ENCODE results near the gene ATAD3A.

ATAD3A gene

GRCh38 chr1:1573843-1574720, 62.1 kb downstream of the ATAD3A start:
- peak; percentile 67 to 70 for DNase-seq (ENCODE audit: low read depth in 2 of 2)
- peak overlapping the region; percentile 81 to 98 for H3K4me3 ChIP-seq (replicated peaks in 1 of 2; ENCODE audit: low read depth in 2 of 2, low read length in 2 of 2)
- TF ChIP-seq CTCF (IDR thresholded peaks at IDR 0.05; ENCODE audit: low read depth, low read length) = peak; percentile 14

- DNase-seq (ENCODE audit: low read depth in 2 of 2) = peak; percentile 93 to 95
- TF ChIP-seq CTCF (IDR thresholded peaks at IDR 0.05; ENCODE audit: low read depth, low read length) = no peak
Measured at GRCh38 chr1:1574721-1575537, 63.0 kb downstream of the ATAD3A start, which contains the start of gene SSU72. Gene SSU72, minus strand, starts transcription at chr1:1574863. Its CDS starts 306 bp downstream, at chr1:1574557.

GRCh38 chr1:1577367-1578011, 65.5 kb downstream of the ATAD3A start:
- DNase-seq (ENCODE audit: low read depth in 2 of 2) = no peak
- no peak overlapping the region for H3K4me3 ChIP-seq (replicated peaks in 1 of 2; ENCODE audit: low read depth in 2 of 2, low read length in 2 of 2)

More at GRCh38 chr1:1574721-1575537, 63.0 kb downstream of the ATAD3A start, which contains the start of gene SSU72:
- H3K4me3 ChIP-seq (replicated peaks in 1 of 2; ENCODE audit: low read depth in 2 of 2, low read length in 2 of 2) = peak within 1 kb of the TSS; percentile 93 to 98

GRCh38 chr1:1578371-1578940, 66.5 kb downstream of the ATAD3A start:
- TF ChIP-seq CTCF (IDR thresholded peaks at IDR 0.05; ENCODE audit: low read depth, low read length) = no peak
- no peak for DNase-seq (ENCODE audit: low read depth in 2 of 2)
- H3K4me3 ChIP-seq (replicated peaks in 1 of 2; ENCODE audit: low read depth in 2 of 2, low read length in 2 of 2) = no peak overlapping the region

More at GRCh38 chr1:1577367-1578011, 65.5 kb downstream of the ATAD3A start:
- TF ChIP-seq CTCF (IDR thresholded peaks at IDR 0.05; ENCODE audit: low read depth, low read length) = no peak

GRCh38 chr1:1582585-1583346, 70.8 kb downstream of the ATAD3A start:
- DNase-seq (ENCODE audit: low read depth in 2 of 2) = no peak
- no peak for TF ChIP-seq CTCF (IDR thresholded peaks at IDR 0.05; ENCODE audit: low read depth, low read length)
- H3K4me3 ChIP-seq (replicated peaks in 1 of 2; ENCODE audit: low read depth in 2 of 2, low read length in 2 of 2) = no peak overlapping the region

Data from cardiac fibroblast (primary cell).